ENCODE measurements around the gene TOR4A. TPM values are rescaled to one million over a fixed set of nuclear protein-coding genes. Genes with fewer than 3 reads are reported as not detected.

TOR4A gene
- total and polyA plus RNA-seq, 2 experiments from 2014 or later = 2.0 to 19.0 TPM

DNA sequence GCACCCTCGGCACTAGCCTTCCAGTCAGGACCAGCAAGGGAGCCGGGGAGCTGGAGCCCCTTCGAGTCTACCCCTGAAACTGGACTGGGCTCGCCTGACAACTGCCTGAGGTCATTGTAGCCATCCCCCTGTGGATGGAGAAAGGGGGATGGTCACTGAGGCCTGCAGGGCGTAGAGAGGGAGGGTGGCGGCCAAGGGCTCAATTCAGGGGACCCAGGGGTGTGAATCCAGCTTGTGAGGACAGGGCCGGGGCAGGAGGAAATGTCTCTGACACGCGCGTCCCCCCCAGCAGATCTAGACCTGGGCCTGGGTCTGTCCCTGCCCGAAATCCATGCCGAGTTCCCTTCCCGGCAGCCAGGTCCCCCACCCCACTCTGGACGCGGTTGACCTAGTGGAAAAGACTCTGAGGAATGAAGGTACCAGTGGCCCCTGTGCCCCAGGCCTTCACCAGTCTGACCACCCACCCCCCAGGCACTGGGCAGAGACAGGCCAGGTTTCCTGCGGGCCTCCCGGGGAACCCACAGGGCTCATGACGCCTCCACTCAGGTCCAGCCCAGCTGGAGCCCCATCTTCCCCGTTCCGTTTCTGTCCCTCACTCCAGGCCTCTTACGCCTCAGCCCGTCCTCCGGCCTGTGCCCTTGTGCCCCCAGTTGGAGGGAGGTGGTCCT, 46.0 kb upstream of the TOR4A start (continued):
- TF ChIP-seq, protein P1, sequence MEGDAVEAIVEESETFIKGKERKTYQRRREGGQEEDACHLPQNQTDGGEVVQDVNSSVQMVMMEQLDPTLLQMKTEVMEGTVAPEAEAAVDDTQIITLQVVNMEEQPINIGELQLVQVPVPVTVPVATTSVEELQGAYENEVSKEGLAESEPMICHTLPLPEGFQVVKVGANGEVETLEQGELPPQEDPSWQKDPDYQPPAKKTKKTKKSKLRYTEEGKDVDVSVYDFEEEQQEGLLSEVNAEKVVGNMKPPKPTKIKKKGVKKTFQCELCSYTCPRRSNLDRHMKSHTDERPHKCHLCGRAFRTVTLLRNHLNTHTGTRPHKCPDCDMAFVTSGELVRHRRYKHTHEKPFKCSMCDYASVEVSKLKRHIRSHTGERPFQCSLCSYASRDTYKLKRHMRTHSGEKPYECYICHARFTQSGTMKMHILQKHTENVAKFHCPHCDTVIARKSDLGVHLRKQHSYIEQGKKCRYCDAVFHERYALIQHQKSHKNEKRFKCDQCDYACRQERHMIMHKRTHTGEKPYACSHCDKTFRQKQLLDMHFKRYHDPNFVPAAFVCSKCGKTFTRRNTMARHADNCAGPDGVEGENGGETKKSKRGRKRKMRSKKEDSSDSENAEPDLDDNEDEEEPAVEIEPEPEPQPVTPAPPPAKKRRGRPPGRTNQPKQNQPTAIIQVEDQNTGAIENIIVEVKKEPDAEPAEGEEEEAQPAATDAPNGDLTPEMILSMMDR (conservative IDR thresholded peaks at IDR 0.05; ENCODE audit: low read depth in 2 of 2) = no peak
- TF ChIP-seq NANOG (IDR thresholded peaks at IDR 0.05; ENCODE audit: borderline replicate concordance) (no peak), ZNF331 (CRISPR knock-in tag; IDR thresholded peaks at IDR 0.05; ENCODE audit: low read depth) (no peak), POLR2AphosphoS5 (IDR thresholded peaks at IDR 0.05; ENCODE audit: low read depth) (no peak)
- TF ChIP-seq, protein P2, sequence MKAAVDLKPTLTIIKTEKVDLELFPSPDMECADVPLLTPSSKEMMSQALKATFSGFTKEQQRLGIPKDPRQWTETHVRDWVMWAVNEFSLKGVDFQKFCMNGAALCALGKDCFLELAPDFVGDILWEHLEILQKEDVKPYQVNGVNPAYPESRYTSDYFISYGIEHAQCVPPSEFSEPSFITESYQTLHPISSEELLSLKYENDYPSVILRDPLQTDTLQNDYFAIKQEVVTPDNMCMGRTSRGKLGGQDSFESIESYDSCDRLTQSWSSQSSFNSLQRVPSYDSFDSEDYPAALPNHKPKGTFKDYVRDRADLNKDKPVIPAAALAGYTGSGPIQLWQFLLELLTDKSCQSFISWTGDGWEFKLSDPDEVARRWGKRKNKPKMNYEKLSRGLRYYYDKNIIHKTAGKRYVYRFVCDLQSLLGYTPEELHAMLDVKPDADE (IDR thresholded peaks at IDR 0.05) = no peak
- TF ChIP-seq, protein P3, sequence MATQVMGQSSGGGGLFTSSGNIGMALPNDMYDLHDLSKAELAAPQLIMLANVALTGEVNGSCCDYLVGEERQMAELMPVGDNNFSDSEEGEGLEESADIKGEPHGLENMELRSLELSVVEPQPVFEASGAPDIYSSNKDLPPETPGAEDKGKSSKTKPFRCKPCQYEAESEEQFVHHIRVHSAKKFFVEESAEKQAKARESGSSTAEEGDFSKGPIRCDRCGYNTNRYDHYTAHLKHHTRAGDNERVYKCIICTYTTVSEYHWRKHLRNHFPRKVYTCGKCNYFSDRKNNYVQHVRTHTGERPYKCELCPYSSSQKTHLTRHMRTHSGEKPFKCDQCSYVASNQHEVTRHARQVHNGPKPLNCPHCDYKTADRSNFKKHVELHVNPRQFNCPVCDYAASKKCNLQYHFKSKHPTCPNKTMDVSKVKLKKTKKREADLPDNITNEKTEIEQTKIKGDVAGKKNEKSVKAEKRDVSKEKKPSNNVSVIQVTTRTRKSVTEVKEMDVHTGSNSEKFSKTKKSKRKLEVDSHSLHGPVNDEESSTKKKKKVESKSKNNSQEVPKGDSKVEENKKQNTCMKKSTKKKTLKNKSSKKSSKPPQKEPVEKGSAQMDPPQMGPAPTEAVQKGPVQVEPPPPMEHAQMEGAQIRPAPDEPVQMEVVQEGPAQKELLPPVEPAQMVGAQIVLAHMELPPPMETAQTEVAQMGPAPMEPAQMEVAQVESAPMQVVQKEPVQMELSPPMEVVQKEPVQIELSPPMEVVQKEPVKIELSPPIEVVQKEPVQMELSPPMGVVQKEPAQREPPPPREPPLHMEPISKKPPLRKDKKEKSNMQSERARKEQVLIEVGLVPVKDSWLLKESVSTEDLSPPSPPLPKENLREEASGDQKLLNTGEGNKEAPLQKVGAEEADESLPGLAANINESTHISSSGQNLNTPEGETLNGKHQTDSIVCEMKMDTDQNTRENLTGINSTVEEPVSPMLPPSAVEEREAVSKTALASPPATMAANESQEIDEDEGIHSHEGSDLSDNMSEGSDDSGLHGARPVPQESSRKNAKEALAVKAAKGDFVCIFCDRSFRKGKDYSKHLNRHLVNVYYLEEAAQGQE (IDR thresholded peaks at IDR 0.05; ENCODE audit: unreplicated experiment) = no peak

DNA sequence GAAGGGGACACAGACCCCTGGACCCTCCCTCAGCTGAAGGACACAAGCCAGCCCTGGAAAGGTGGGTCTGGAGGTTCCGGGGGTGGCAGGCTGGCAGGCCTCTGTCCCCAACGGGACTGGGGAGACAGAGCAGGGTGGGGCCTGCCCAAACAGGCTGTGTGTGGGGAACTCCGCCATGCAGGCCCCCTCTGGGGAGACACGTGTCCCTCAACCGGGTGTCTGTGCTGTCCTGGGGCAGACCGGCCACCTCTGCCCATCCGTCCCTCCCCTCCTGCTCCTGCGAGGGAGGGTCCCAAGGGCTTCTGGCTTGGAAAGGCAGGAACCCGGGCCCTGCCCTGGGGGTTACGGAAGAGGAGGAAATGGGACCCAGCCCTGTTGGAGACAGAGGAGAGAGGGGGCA, 45.4 kb upstream of the TOR4A start:
- Histone ChIP-seq H3K79me2 (replicated peaks; ENCODE audit: insufficient read depth) (no peaks in the 10 kb centered on the region), H3K9me2 (ENCODE audit: insufficient read depth) (no peaks in the 10 kb centered on the region), H3F3A (replicated peaks; ENCODE audit: low read depth) (no peaks in the 10 kb centered on the region), H3K4me3 (no peak overlapping the region), H2AFZ (no peak overlapping the region), H3K27me3 (ENCODE audit: insufficient read depth) (no peaks in the 10 kb centered on the region), H3K4me1 (ENCODE audit: insufficient read depth) (peaks cover 3% of the 10 kb centered on the region; the same call in 1 of the 2 replicates), H3K27ac (ENCODE audit: low read depth) (no peak overlapping the region), H3K4me2 (no peak overlapping the region), H3K36me3 (ENCODE audit: insufficient read depth) (no peaks in the 10 kb centered on the region), H4K20me1 (replicated peaks; ENCODE audit: insufficient read depth) (no peaks in the 10 kb centered on the region)
- peaks cover 5% of the 10 kb centered on the region for H3K27me3 Mint-ChIP-seq (ENCODE audit: insufficient read depth, low read depth, poor library complexity)
- TF ChIP-seq, protein P4, sequence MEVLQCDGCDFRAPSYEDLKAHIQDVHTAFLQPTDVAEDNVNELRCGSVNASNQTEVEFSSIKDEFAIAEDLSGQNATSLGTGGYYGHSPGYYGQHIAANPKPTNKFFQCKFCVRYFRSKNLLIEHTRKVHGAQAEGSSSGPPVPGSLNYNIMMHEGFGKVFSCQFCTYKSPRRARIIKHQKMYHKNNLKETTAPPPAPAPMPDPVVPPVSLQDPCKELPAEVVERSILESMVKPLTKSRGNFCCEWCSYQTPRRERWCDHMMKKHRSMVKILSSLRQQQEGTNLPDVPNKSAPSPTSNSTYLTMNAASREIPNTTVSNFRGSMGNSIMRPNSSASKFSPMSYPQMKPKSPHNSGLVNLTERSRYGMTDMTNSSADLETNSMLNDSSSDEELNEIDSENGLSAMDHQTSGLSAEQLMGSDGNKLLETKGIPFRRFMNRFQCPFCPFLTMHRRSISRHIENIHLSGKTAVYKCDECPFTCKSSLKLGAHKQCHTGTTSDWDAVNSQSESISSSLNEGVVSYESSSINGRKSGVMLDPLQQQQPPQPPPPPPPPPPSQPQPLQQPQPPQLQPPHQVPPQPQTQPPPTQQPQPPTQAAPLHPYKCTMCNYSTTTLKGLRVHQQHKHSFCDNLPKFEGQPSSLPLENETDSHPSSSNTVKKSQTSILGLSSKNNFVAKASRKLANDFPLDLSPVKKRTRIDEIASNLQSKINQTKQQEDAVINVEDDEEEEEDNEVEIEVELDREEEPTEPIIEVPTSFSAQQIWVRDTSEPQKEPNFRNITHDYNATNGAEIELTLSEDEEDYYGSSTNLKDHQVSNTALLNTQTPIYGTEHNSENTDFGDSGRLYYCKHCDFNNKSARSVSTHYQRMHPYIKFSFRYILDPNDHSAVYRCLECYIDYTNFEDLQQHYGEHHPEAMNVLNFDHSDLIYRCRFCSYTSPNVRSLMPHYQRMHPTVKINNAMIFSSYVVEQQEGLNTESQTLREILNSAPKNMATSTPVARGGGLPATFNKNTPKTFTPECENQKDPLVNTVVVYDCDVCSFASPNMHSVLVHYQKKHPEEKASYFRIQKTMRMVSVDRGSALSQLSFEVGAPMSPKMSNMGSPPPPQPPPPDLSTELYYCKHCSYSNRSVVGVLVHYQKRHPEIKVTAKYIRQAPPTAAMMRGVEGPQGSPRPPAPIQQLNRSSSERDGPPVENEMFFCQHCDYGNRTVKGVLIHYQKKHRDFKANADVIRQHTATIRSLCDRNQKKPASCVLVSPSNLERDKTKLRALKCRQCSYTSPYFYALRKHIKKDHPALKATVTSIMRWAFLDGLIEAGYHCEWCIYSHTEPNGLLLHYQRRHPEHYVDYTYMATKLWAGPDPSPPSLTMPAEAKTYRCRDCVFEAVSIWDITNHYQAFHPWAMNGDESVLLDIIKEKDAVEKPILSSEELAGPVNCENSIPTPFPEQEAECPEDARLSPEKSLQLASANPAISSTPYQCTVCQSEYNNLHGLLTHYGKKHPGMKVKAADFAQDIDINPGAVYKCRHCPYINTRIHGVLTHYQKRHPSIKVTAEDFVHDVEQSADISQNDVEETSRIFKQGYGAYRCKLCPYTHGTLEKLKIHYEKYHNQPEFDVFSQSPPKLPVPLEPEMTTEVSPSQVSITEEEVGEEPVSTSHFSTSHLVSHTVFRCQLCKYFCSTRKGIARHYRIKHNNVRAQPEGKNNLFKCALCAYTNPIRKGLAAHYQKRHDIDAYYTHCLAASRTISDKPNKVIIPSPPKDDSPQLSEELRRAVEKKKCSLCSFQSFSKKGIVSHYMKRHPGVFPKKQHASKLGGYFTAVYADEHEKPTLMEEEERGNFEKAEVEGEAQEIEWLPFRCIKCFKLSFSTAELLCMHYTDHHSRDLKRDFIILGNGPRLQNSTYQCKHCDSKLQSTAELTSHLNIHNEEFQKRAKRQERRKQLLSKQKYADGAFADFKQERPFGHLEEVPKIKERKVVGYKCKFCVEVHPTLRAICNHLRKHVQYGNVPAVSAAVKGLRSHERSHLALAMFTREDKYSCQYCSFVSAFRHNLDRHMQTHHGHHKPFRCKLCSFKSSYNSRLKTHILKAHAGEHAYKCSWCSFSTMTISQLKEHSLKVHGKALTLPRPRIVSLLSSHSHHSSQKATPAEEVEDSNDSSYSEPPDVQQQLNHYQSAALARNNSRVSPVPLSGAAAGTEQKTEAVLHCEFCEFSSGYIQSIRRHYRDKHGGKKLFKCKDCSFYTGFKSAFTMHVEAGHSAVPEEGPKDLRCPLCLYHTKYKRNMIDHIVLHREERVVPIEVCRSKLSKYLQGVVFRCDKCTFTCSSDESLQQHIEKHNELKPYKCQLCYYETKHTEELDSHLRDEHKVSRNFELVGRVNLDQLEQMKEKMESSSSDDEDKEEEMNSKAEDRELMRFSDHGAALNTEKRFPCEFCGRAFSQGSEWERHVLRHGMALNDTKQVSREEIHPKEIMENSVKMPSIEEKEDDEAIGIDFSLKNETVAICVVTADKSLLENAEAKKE (CRISPR knock-in tag; IDR thresholded peaks at IDR 0.05) = no peak
- TF ChIP-seq CREB1 (CRISPR knock-in tag; IDR thresholded peaks at IDR 0.05; ENCODE audit: low read depth) (no peak), NANOG (IDR thresholded peaks at IDR 0.05; ENCODE audit: borderline replicate concordance) (no peak)
- no peak overlapping the region for H3K27ac Mint-ChIP-seq
- no peaks in the 10 kb centered on the region for H3K36me3 Mint-ChIP-seq (ENCODE audit: low read depth)
- H3K4me1 Mint-ChIP-seq = peaks cover 7% of the 10 kb centered on the region; the same call in 2 of the 3 replicates
- no peak overlapping the region for H3K4me3 Mint-ChIP-seq
- ATAC-seq = no peak
- DNase-seq (ENCODE audit: low spot score) = no peak
- no peaks in the 10 kb centered on the region for H3K9me3 Mint-ChIP-seq

Measured in GM23338 (cell line).